ENCODE results near the gene AIF1.
A peak's percentile ranks its signal among the peaks of the same experiment; 100 is the strongest.

AIF1 gene

GRCh38 chr6:31592396-31592771, 22.6 kb upstream of the AIF1 start:
- no peaks in the 10 kb centered on the region for H3K36me3 ChIP-seq
- no peak for TF ChIP-seq CTCF (IDR thresholded peaks at IDR 0.05; ENCODE audit: low read depth, low read length)
- no peak overlapping the region for H3K4me3 ChIP-seq (ENCODE audit: low read depth, low read length)
- no peaks in the 10 kb centered on the region for H3K27me3 ChIP-seq (ENCODE audit: insufficient read depth, low read depth, severe bottlenecking)
- no peak overlapping the region for H3K27ac ChIP-seq
- peaks cover 2% of the 10 kb centered on the region for H3K9me3 ChIP-seq (ENCODE audit: severe bottlenecking)
- no peak for DNase-seq

GRCh38 chr6:31597006-31597405, 18.0 kb upstream of the AIF1 start:
- Histone ChIP-seq H3K27me3 (ENCODE audit: insufficient read depth, low read depth, severe bottlenecking) (no peaks in the 10 kb centered on the region), H3K27ac (no peak overlapping the region), H3K36me3 (no peaks in the 10 kb centered on the region), H3K4me3 (ENCODE audit: low read depth, low read length) (no peak overlapping the region), H3K9me3 (ENCODE audit: severe bottlenecking) (peaks cover 2% of the 10 kb centered on the region)
- peak; percentile 50 for DNase-seq
- TF ChIP-seq CTCF (IDR thresholded peaks at IDR 0.05; ENCODE audit: low read depth, low read length): peak; percentile 72

- no peak for TF ChIP-seq CTCF (IDR thresholded peaks at IDR 0.05; ENCODE audit: low read depth, low read length)
Measured at GRCh38 chr6:31607317-31607716, 7.7 kb upstream of the AIF1 start.

GRCh38 chr6:31609519-31610406, 5.3 kb upstream of the AIF1 start:
- no peak overlapping the region for H3K27ac ChIP-seq
- no peak for DNase-seq

More at GRCh38 chr6:31607317-31607716, 7.7 kb upstream of the AIF1 start:
- H3K4me3 ChIP-seq (ENCODE audit: low read depth, low read length): no peak overlapping the region
- no peaks in the 10 kb centered on the region for H3K36me3 ChIP-seq
- no peaks in the 10 kb centered on the region for H3K27me3 ChIP-seq (ENCODE audit: insufficient read depth, low read depth, severe bottlenecking)
- no peak overlapping the region for H3K27ac ChIP-seq
- H3K9me3 ChIP-seq (ENCODE audit: severe bottlenecking): no peaks in the 10 kb centered on the region
- no peak for DNase-seq

GRCh38 chr6:31610968-31611367, 4.1 kb upstream of the AIF1 start:
- no peaks in the 10 kb centered on the region for H3K36me3 ChIP-seq
- no peak for TF ChIP-seq CTCF (IDR thresholded peaks at IDR 0.05; ENCODE audit: low read depth, low read length)
- DNase-seq: no peak

More at GRCh38 chr6:31609519-31610406, 5.3 kb upstream of the AIF1 start:
- TF ChIP-seq CTCF (IDR thresholded peaks at IDR 0.05; ENCODE audit: low read depth, low read length): no peak
- Histone ChIP-seq H3K4me3 (ENCODE audit: low read depth, low read length) (no peak overlapping the region), H3K36me3 (no peaks in the 10 kb centered on the region), H3K27me3 (ENCODE audit: insufficient read depth, low read depth, severe bottlenecking) (no peaks in the 10 kb centered on the region), H3K9me3 (ENCODE audit: severe bottlenecking) (no peaks in the 10 kb centered on the region)

More at GRCh38 chr6:31610968-31611367, 4.1 kb upstream of the AIF1 start:
- Histone ChIP-seq H3K4me3 (ENCODE audit: low read depth, low read length) (no peak overlapping the region), H3K27me3 (ENCODE audit: insufficient read depth, low read depth, severe bottlenecking) (no peaks in the 10 kb centered on the region), H3K27ac (no peak overlapping the region; the same call in 1 of the 2 replicates), H3K9me3 (ENCODE audit: severe bottlenecking) (no peaks in the 10 kb centered on the region)
